Uterus (tissue), 2 donors: ENCODE measurements around the gene CRACR2A.

Experiments used
- POLR2A ChIP-seq, 2 donors: fragments of 450-650 bp; IDR thresholded peaks; one replicate each; pipeline ENCODE4 v1.6.1; 2016; ENCODE audit warnings: antibody characterized with exemption in 2 of 2, mild to moderate bottlenecking in 1 of 2, moderate library complexity in 1 of 2
- TF ChIP-seq, protein P1 (sequence below), 4 experiments: fragments of 200-600 bp in 2 of 4; fragments of 450-650 bp in 2 of 4; sonication (generic) in 2 of 4; IDR thresholded peaks; one replicate each; pipeline ENCODE4 v1.5.1; 2016 to 2019; ENCODE audit warnings: antibody characterized with exemption in 4 of 4, mild to moderate bottlenecking in 2 of 4, moderate library complexity in 1 of 4

DNA sequence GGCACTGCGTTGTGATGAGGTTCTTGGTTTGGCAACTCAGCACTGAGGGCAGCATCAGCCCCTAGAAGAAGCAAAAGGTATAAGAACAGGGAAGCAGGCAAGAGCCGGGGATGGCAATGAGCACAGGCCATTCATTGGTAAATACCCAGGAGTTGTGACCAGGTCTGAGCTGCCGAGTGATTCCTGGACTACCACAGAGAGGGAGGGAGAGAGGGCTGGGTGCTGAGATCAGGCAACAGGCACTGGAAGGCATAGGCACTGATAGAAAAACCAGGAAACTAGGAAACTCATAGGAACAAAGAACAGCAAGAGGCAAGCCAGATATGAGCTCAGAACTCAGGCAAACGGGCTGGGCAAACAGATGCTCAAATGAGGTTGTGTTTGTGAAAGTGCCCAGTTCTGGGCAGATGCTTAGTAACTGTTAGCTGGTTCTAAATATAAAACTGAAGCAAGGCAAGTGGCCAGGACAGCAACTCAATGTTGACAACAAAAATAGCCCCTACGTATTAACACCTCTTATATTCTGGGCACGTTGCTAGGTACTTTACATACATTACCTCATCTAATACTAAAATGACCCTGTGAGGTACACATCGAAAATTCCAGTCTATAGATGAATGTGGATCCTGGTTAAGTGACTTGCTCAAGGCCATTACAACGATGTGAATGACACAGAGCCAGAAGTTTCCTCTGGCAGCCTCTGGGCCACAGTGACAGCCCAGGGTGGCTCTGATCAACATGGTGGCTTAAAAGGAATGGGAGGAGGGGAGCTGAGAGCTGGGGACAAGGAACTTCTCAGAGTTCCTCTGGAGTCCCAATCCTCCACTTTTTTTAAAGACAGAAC is 140.8 kb downstream of the CRACR2A start:
- TF ChIP-seq POLR2A (IDR thresholded peaks at IDR 0.05) = no peak
- TF ChIP-seq, protein P1, sequence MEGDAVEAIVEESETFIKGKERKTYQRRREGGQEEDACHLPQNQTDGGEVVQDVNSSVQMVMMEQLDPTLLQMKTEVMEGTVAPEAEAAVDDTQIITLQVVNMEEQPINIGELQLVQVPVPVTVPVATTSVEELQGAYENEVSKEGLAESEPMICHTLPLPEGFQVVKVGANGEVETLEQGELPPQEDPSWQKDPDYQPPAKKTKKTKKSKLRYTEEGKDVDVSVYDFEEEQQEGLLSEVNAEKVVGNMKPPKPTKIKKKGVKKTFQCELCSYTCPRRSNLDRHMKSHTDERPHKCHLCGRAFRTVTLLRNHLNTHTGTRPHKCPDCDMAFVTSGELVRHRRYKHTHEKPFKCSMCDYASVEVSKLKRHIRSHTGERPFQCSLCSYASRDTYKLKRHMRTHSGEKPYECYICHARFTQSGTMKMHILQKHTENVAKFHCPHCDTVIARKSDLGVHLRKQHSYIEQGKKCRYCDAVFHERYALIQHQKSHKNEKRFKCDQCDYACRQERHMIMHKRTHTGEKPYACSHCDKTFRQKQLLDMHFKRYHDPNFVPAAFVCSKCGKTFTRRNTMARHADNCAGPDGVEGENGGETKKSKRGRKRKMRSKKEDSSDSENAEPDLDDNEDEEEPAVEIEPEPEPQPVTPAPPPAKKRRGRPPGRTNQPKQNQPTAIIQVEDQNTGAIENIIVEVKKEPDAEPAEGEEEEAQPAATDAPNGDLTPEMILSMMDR (IDR thresholded peaks at IDR 0.05) = no peak
